ENCODE results near the gene C20orf173. TPM values are rescaled to one million over a fixed set of nuclear protein-coding genes. Genes with fewer than 3 reads are reported as not detected.
"Not testable (repeated sequence)": the region's sequence is repeated elsewhere in the genome, so short reads cannot be mapped to it uniquely, and the experiment has no call there.

Gene C20orf173
- total RNA-seq, 3 donors from 2014 or later (not counting 1 experiment from before 2014, with no cell fraction given) = not detected

DNA sequence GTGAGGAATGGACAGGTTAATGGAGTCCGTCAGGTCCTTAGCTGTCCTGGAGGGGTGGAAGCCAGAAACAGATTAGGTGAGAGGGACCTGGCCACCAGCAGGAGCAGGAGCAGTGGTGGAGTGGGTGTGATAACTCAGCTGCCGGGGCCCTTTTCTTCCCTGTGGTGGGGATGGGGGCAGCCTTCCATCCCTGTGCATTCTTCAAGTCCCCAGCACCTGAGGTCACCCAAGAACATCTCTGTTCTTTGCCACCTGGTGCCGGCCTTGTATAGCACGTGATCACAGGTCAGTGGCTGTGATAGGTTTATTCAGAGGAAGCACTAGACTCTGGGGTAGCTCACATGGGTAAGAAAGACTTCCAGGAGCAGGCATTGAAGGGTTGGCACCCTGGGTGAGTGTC, 29.0 kb upstream of the C20orf173 start:
- no peak overlapping the region for H3K4me3 ChIP-seq (ENCODE audit: low read length)
- Mint-ChIP-seq H3K9me3 (no peaks in the 10 kb centered on the region), H3K27me3 (ENCODE audit: low read depth in 2 of 2) (no peaks in the 10 kb centered on the region), H3K36me3 (no peaks in the 10 kb centered on the region), H3K4me3 (no peak overlapping the region), H3K4me1 (peaks cover 0 to 6% of the 10 kb centered on the region in 2 donors), H3K27ac (peak overlapping the region in 1 of 2 donors; percentile 46)
- no peak overlapping the region for H3K27ac ChIP-seq (ENCODE audit: low read length)
- 99% methylated on average over 4 of the region's 4 CpGs for WGBS (ENCODE audit: insufficient coverage)
- ATAC-seq = no peak
- no peaks in the 10 kb centered on the region for H3K27me3 ChIP-seq (ENCODE audit: control insufficient read depth, insufficient read depth, low read length)
- no peaks in the 10 kb centered on the region for H3K9me3 ChIP-seq (ENCODE audit: control insufficient read depth, insufficient read depth, low read length)
- intact Hi-C loops (cut with micrococcal nuclease) = no loop called here
- TF ChIP-seq, protein P1, sequence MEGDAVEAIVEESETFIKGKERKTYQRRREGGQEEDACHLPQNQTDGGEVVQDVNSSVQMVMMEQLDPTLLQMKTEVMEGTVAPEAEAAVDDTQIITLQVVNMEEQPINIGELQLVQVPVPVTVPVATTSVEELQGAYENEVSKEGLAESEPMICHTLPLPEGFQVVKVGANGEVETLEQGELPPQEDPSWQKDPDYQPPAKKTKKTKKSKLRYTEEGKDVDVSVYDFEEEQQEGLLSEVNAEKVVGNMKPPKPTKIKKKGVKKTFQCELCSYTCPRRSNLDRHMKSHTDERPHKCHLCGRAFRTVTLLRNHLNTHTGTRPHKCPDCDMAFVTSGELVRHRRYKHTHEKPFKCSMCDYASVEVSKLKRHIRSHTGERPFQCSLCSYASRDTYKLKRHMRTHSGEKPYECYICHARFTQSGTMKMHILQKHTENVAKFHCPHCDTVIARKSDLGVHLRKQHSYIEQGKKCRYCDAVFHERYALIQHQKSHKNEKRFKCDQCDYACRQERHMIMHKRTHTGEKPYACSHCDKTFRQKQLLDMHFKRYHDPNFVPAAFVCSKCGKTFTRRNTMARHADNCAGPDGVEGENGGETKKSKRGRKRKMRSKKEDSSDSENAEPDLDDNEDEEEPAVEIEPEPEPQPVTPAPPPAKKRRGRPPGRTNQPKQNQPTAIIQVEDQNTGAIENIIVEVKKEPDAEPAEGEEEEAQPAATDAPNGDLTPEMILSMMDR (IDR thresholded peaks at IDR 0.05) = no peak
- no peaks in the 10 kb centered on the region for H3K4me1 ChIP-seq (ENCODE audit: control insufficient read depth, insufficient read depth, low read length)
- H3K36me3 ChIP-seq (ENCODE audit: control insufficient read depth, insufficient read depth, low read length) = peaks cover 20% of the 10 kb centered on the region
- DNase-seq = no peak

DNA sequence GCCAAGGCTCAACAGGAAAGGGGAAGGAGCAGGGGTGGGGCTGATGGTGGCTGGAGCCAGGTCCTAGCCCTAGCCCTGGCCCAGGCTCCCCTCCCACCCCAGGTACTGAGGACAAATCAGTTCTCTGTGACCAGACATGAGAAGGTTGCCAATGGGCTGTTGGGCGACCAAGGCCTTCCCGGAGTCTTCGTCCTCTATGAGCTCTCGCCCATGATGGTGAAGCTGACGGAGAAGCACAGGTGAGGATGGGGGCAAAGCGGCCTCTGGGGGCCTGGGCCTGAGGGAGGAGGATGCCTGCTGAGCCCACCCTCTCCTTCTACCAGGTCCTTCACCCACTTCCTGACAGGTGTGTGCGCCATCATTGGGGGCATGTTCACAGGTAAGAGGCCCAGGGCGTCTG, 27.4 kb upstream of the C20orf173 start:
- H3K4me1 ChIP-seq (ENCODE audit: control insufficient read depth, insufficient read depth, low read length) = no peaks in the 10 kb centered on the region
- no peaks in the 10 kb centered on the region for H3K27me3 Mint-ChIP-seq (ENCODE audit: low read depth in 2 of 2)
- intact Hi-C loops (cut with micrococcal nuclease) = no loop called here
- TF ChIP-seq, protein P1 (IDR thresholded peaks at IDR 0.05) = no peak
- H3K27ac Mint-ChIP-seq = no peak overlapping the region
- H3K4me3 Mint-ChIP-seq = no peak overlapping the region
- no peaks in the 10 kb centered on the region for H3K9me3 ChIP-seq (ENCODE audit: control insufficient read depth, insufficient read depth, low read length)
- no peak overlapping the region for H3K4me3 ChIP-seq (ENCODE audit: low read length)
- peaks cover 22% of the 10 kb centered on the region for H3K36me3 ChIP-seq (ENCODE audit: control insufficient read depth, insufficient read depth, low read length)
- H3K4me1 Mint-ChIP-seq = peaks cover 0 to 6% of the 10 kb centered on the region in 2 donors
- H3K27me3 ChIP-seq (ENCODE audit: control insufficient read depth, insufficient read depth, low read length) = no peaks in the 10 kb centered on the region
- 94% methylated on average over 7 of the region's 8 CpGs for WGBS (ENCODE audit: insufficient coverage)
- DNase-seq = no peak
- H3K27ac ChIP-seq (ENCODE audit: low read length) = no peak overlapping the region
- no peaks in the 10 kb centered on the region for H3K36me3 Mint-ChIP-seq
- no peak for ATAC-seq
- no peaks in the 10 kb centered on the region for H3K9me3 Mint-ChIP-seq

DNA sequence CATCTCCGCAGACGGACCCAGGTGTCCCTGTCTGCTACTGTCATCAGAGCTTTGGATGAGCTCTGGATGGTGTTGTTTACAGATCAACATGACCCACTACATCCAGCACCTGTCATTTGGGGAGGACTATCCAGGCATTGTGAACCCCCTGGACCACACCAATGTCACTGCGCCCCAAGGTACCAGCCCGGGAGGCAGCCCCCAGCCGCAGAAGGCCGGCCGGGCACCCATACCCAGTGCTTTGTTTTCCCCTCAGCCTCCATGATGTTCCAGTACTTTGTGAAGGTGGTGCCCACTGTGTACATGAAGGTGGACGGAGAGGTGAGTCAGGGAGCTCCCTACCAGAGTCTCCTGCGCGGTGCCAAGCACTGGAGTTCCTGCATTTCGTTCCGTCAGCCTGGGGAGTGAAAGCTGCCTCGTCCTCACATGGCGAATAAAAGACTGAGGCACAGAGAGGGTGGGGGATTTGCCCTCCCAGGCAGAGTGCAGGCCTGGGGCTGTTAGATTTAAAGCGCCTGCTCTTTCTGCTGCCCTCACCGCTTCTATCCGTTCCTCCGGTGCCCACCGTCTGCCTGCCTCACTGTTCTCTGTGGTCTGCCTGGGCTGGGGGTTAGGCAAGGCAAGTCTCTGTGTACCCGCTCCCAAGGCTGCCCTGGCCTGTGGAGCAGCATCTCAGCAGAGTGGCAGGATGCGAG, 26.6 kb upstream of the C20orf173 start:
- Mint-ChIP-seq H3K9me3 (no peaks in the 10 kb centered on the region), H3K4me1 (peaks cover 0 to 6% of the 10 kb centered on the region in 2 donors), H3K4me3 (no peak overlapping the region), H3K27me3 (ENCODE audit: low read depth in 2 of 2) (no peaks in the 10 kb centered on the region), H3K27ac (no peak overlapping the region), H3K36me3 (no peaks in the 10 kb centered on the region)
- H3K4me1 ChIP-seq (ENCODE audit: control insufficient read depth, insufficient read depth, low read length) = no peaks in the 10 kb centered on the region
- no peak overlapping the region for H3K4me3 ChIP-seq (ENCODE audit: low read length)
- WGBS (ENCODE audit: insufficient coverage) = 97% methylated on average over 19 of the region's 21 CpGs
- H3K9me3 ChIP-seq (ENCODE audit: control insufficient read depth, insufficient read depth, low read length) = no peaks in the 10 kb centered on the region
- DNase-seq (no peak), ATAC-seq (no peak)
- intact Hi-C loops (cut with micrococcal nuclease) = no loop called here
- no peaks in the 10 kb centered on the region for H3K27me3 ChIP-seq (ENCODE audit: control insufficient read depth, insufficient read depth, low read length)
- H3K36me3 ChIP-seq (ENCODE audit: control insufficient read depth, insufficient read depth, low read length) = peaks cover 27% of the 10 kb centered on the region
- no peak overlapping the region for H3K27ac ChIP-seq (ENCODE audit: low read length)
- TF ChIP-seq, protein P1 (IDR thresholded peaks at IDR 0.05) = no peak

DNA sequence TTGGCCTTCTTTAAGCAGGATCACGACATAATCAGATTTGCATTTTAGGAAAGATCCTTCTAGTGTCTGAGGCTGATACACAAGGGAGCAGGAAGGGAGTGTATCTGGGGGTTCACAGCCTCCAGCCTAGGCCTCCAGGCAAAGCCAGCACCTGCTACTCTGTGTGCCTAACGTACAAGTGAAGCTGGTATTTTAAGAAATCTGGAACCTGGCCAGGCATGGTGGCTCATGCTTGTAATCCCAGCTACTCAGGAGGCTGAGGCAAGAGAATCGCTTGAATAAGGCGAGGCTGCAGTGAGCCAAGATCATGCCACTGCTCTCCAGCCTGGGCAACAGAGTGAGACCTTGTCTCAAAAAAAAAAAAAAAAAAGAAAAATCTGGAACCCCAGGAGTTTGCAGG, 26.0 kb upstream of the C20orf173 start:
- H3K4me1 Mint-ChIP-seq; H3K27ac Mint-ChIP-seq; H3K36me3 Mint-ChIP-seq; H3K4me3 Mint-ChIP-seq; H3K27me3 ChIP-seq (ENCODE audit: control insufficient read depth, insufficient read depth, low read length); H3K4me3 ChIP-seq (ENCODE audit: low read length); DNase-seq; intact Hi-C loops (cut with micrococcal nuclease); H3K27me3 Mint-ChIP-seq (ENCODE audit: low read depth in 2 of 2); ATAC-seq; H3K9me3 Mint-ChIP-seq; H3K4me1 ChIP-seq (ENCODE audit: control insufficient read depth, insufficient read depth, low read length); H3K9me3 ChIP-seq (ENCODE audit: control insufficient read depth, insufficient read depth, low read length); H3K27ac ChIP-seq (ENCODE audit: low read length): not testable (repeated sequence)
- peaks cover 32% of the 10 kb centered on the region for H3K36me3 ChIP-seq (ENCODE audit: control insufficient read depth, insufficient read depth, low read length)
- 93% methylated on average over 4 of the region's 4 CpGs for WGBS (ENCODE audit: insufficient coverage)
